Measurements from ENCODE around the gene DNAJB8.

The DNAJB8 gene

GRCh38 chr3:128493570-128494366 is 27.1 kb upstream of the DNAJB8 start:
- DNase-seq (ENCODE audit: low read depth in 2 of 2) = no peak

DNA sequence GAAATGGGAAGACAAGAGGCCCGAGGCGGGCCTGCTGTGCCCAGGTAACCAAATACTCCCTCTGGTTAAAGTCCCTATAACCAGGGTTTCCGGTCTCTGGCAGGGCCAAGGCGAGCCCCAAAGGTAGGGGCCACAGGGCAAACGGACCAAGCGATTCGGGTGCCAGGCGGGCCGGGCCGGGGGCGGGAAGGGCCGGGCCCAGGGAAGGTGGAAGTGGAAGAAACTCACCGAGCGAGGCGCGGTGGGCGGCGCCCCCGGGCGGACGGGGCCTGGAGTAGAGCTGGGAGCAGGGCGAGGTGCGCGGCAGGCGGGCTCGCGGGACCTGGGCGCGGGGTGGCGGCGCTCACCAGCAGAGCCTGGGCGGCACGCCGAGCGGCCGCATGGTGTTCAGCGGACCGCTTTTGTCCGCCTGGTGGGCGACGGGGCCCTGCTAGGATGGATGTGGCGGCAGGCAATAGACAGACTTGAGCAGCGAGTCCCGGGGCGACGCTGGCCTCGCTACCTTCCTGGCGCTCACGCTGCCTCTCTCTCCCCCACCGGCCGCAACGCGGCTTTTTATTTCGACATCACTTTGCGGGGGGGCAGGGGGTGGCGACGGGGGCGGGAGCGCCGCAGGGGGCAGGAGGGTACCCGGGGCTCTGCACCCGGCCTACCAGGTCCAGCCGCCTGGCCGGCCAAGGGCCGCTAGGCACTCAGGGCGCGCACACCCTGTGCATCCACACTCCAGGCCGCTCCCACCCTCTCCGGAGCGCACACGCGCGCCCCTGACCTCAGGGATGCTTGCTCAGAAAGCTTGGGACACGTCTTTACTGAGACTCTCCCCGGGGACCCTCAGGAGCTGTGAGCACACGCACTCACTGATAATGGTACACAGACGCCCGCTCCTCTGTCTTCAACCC is 26.2 kb upstream of the DNAJB8 start, which contains the start of gene GATA2:
Gene GATA2, minus strand, starts transcription at position 531 of the 899 bp plus-strand sequence. CDS start 6,170 bp downstream, outside the sequence.
- no peak for DNase-seq (ENCODE audit: low read depth in 2 of 2)

- DNase-seq (ENCODE audit: low read depth in 2 of 2) = no peak
These were observed 25.4 kb upstream of the DNAJB8 start for GRCh38 chr3:128491941-128492670.

DNA sequence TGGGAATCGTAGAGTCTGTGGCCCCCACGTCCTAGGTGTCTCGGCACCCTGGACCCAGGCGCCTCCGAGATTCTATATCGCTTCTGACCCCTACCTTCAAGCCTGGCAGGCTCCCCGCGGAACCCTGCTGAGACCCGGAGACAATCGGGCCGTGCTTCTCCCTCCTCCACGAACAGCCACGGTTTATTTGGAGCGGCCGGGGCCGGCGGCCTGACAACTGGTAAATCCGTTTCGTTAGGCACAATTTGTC is 24.9 kb upstream of the DNAJB8 start:
- DNase-seq (ENCODE audit: low read depth in 2 of 2) = no peak

DNA sequence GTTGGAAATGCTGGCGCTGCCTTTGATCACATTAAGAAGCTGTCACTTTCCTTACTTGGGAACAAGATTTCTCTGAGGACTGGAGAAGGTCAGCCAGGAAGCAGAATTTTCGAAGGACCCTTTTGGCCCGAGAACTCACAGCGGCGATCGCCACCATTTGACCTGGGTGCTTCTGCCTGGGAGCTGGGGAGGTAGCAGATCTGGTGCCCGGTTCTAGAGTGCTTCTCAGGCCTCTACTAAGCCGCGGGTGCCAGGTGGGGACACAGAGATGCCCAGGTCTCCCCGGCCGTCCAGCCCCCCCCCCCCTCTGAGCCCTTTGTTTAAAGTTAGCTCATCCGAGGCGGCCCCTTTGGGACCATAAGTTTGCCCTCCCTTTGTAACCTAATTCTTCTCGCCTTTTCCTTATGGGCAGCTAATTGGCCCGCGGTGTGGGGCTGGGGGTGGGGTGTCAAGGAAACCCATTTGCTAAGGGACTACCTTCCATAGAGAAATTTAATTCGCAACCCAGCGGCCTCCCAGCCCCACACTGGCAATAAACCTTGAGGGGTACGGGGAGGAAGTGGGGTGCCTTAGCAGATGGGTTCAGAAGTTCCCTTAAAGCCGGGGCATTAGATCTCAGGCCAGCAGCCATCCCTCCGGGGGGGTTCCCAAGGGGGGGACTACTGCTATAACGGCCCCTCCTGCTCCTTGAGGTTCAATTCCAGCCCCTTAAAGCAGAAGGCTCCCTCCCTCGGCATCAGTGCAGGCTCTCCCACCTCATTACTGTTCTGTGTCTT is 24.4 kb upstream of the DNAJB8 start:
- DNase-seq (ENCODE audit: low read depth in 2 of 2) = no peak

GRCh38 chr3:128490650-128490914 is 23.9 kb upstream of the DNAJB8 start:
- DNase-seq (ENCODE audit: low read depth in 2 of 2) = no peak

DNA sequence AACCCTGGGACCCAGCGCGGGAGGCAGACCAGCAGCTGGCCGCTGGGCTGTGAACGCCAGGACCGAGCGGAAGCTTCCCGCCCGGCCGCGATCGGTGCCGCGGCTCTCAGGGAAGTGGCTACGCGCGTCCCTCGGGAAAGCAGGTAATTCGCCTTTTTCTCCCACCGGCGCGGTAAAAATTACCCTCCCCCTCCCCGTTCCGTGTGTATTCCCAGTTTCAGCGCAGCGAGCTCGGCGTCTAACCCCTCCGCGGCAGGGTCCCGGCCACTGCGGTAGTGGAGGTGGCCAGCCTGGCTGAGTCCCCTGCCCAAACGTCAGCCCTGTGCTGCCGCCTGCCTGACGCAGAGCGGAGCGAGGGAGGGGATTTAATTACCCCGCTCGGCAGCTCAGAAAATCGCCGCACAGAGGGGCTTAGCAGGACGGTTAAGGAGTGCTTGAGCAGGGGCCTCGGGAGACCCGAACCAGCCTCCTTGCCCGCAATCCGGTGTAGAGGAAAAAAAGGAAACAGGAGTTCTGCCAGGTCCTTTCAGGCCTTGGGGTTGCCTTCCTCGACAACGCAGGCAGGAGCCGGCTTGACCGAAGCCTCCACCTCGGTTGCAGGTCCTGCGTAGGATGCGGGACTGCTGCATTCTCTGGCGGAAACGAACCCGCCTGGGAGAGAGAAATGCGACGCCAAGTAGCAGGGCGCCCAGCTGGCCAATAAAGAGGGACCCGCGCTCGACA is 23.4 kb upstream of the DNAJB8 start:
- no peak for DNase-seq (ENCODE audit: low read depth in 2 of 2)

DNA sequence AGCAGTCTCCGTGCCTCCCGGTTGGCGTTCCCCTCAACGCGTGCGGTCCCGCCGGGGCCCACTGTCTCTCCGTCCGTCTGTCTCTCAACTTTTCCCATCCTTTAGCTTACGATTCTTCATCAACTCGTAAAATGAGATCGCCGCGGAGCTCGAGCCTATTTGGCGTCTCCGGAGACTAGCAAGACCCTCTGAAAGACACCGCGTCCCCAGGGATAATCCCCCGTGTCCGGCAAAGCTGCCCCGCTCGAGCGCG is 22.9 kb upstream of the DNAJB8 start:
- no peak for DNase-seq (ENCODE audit: low read depth in 2 of 2)

GRCh38 chr3:128488991-128489673 is 22.4 kb upstream of the DNAJB8 start:
- DNase-seq (ENCODE audit: low read depth in 2 of 2) = no peak

- DNase-seq (ENCODE audit: low read depth in 2 of 2) = no peak
These were observed 21.9 kb upstream of the DNAJB8 start for GRCh38 chr3:128488636-128488990.

DNA sequence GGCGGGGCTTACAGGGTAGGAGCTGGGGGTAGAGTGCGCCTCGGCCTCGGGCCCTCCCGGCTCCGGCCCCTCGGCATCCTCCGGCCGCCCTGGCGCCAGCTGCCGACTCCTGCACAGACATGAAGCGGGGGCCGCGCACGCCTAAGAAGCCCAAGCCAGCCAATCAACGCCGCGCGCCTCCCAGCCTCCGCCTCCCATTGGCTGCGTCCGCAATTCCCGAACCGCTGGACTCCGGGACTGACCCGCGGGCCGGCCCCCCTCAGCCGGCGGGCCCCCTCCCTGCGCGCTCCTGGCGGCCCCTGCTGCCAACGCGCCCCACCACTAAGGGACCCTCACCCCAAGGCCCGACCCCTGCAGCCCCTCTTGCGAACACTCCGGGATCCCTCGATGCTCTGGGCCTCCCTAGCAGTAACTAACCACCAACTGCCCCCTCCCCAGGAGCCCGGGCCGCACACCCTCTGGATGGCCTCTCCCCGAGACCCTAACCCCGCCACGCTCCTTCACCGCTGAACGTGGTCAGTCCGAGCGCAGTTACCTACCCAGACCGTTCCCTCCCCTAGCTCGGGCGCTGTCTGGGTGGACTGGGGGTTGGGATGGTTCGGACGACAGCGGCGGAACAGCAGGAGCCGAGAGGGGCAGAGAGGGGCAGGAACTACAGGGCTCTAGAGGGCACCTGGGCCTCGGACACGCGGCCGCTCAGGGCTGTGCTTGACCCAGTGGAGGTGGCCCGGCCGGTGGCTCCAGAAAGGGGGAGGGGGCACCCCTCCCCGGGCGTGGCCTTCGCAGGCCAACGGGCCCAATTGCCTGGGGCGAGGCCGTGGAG is 21.3 kb upstream of the DNAJB8 start:
- no peak for DNase-seq (ENCODE audit: low read depth in 2 of 2)

DNA sequence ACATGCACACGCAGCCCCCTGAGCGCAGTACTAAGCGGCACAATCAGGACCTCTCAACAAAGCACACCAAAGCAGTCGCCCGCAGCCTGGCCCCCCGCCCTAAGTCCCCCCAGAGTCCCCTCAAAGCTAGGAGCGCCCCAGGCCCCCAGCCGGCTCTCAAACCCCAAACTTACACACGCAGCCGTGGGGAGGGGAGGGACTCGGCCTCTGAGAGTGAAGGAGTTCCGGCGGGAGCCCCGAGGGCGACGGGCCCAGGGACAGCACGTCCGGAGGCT is 20.8 kb upstream of the DNAJB8 start:
- no peak for DNase-seq (ENCODE audit: low read depth in 2 of 2)

DNA sequence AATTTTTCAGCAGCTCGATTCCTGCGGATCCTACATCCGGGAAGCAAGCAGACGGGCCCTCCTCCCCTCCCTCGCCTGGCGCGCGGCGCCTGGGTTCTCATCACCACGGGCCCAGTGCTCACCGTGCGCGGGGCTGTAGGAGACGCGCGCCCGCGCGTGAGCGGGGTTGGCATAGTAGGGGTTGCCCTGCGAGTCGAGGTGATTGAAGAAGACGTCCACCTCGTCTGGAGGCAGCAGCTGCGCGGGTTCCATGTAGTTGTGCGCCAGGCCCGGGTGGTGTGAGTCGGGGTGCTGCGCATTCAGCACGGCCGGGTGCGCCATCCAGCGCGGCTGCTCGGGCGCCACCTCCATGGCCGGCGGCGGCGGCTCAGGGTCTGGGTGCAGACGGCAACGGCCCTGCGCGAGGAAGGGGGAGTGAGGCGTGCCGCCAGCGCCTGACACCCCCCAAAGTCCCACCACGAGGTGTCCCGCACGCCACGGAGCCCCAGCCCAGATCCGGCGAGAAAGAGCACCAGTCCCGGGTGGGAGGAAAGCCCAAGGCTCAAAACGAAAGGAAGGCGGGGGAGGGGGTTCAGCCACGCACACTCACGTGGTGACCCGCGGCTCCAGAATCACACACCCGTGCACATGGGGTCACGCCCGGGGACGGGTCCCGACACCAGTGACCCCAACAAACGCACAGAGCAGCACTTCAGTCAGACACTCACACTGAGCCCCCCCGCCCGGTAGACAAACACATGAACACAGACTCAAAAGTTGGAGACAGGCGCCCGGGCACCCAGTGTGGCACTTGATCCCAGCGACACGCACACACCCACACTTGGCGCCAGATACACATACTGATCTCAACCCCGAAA is 20.2 kb upstream of the DNAJB8 start:
- no peak for DNase-seq (ENCODE audit: low read depth in 2 of 2)

GRCh38 chr3:128486205-128486628 is 19.5 kb upstream of the DNAJB8 start:
- DNase-seq (ENCODE audit: low read depth in 2 of 2) = no peak

DNA sequence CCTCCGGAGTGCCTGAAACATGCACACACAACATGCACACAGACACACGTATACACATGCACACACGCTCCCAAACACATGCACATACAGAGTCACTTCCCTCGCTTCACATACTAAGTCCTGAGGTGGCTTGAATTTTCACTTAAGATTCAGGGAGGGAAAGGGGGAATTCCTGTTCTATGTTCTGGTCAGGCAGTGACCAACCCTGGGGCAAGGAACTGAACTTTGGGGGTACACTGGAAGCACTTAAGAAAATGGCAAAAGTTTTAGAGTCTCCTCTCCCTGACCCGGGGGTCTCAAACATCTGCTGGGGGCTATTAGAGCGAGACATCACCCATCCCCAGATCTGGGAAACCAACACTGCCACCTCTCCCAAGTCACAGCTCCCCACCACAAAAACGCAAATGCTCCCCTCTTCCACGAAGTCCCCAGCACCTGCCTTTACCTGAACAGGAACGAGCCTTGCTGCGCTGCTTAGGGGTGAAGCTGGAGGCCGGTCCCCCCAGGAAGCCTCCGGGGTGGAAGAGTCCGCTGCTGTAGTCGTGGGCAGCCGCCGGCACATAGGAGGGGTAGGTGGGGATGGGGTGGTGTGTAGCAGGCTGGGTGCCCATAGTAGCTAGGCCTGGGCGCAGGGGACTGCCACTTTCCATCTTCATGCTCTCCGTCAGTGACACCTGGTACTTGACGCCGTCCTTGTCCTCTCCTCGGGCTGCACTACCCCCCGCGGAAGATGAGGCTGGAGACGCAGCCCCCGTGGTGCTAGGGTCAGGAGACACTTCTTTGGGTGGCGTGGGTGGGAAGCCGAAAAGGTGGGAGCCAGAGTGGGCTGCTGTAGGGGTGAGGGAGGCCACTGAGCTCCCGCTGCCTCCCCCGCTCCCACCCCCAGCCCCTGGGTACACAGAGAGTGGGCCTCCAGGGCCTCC is 18.9 kb upstream of the DNAJB8 start:
- DNase-seq (ENCODE audit: low read depth in 2 of 2) = no peak

- DNase-seq (ENCODE audit: low read depth in 2 of 2) = no peak
These were observed 18.0 kb upstream of the DNAJB8 start for GRCh38 chr3:128484404-128485281.

DNA sequence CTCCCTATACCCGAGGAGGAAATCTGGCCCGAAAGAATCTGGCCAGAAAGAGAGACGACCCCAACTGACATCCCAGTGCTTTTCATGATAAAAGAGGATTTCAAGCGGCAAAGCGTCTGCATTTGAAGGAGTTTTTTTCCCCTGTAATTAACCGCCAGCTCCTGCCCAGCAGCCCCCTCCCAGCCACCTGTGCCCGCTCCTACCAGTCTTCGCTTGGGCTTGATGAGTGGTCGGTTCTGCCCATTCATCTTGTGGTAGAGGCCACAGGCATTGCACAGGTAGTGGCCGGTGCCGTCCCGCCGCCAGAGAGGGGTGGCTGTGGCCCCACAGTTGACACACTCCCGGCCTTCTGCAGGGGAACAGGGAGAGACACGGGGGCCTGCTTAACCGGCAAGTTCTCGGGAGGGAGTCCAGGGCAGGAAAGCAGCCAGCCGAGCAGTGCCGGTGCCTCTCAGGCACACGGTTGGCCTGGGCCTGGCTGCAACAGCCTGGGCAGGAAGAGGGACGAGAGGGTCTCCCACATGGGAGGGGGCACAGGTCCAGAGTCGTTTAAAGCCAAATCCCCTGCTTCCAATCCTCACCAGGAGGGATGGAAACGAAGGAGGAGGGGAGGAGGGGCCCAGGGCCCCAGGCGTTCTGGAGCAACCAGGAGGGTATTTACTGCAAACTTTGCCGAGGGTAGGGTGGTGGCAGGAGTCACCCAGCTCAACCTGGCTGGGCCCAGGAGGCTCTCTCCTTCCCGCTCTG is 17.1 kb upstream of the DNAJB8 start:
- DNase-seq (ENCODE audit: low read depth in 2 of 2) = no peak
